Measurements from ENCODE around the gene ZNF823.

The ZNF823 gene

GRCh38 chr19:11737964-11738745, 591 bp downstream of the ZNF823 start:
- TF ChIP-seq CTCF (conservative IDR thresholded peaks at IDR 0.05; ENCODE audit: control insufficient read depth, insufficient read depth, low read depth, low read length): no peak
- H3K4me3 ChIP-seq (ENCODE audit: control insufficient read depth, low read depth, low read length): peak overlapping the region; percentile 82
- DNase-seq (ENCODE audit: low read depth): peak; percentile 4

- DNase-seq (ENCODE audit: low read depth): peak; percentile 61
- H3K4me3 ChIP-seq (ENCODE audit: control insufficient read depth, low read depth, low read length): no peak overlapping the region
Measured at GRCh38 chr19:11736696-11737095, 2.0 kb downstream of the ZNF823 start.

GRCh38 chr19:11735375-11735774, 3.4 kb downstream of the ZNF823 start:
- no peak overlapping the region for H3K4me3 ChIP-seq (ENCODE audit: control insufficient read depth, low read depth, low read length)
- no peak for TF ChIP-seq CTCF (conservative IDR thresholded peaks at IDR 0.05; ENCODE audit: control insufficient read depth, insufficient read depth, low read depth, low read length)
- DNase-seq (ENCODE audit: low read depth): no peak

More at GRCh38 chr19:11736696-11737095, 2.0 kb downstream of the ZNF823 start:
- TF ChIP-seq CTCF (conservative IDR thresholded peaks at IDR 0.05; ENCODE audit: control insufficient read depth, insufficient read depth, low read depth, low read length): no peak

- no peak for TF ChIP-seq CTCF (conservative IDR thresholded peaks at IDR 0.05; ENCODE audit: control insufficient read depth, insufficient read depth, low read depth, low read length)
- no peak overlapping the region for H3K4me3 ChIP-seq (ENCODE audit: control insufficient read depth, low read depth, low read length)
- DNase-seq (ENCODE audit: low read depth): no peak
Measured at GRCh38 chr19:11729586-11729985, 9.2 kb downstream of the ZNF823 start.

- no peak for TF ChIP-seq CTCF (conservative IDR thresholded peaks at IDR 0.05; ENCODE audit: control insufficient read depth, insufficient read depth, low read depth, low read length)
- no peak overlapping the region for H3K4me3 ChIP-seq (ENCODE audit: control insufficient read depth, low read depth, low read length)
- peak; percentile 15 for DNase-seq (ENCODE audit: low read depth)
Measured at GRCh38 chr19:11722414-11722813, 16.3 kb downstream of the ZNF823 start.

- H3K4me3 ChIP-seq (ENCODE audit: control insufficient read depth, low read depth, low read length): no peak overlapping the region
- no peak for TF ChIP-seq CTCF (conservative IDR thresholded peaks at IDR 0.05; ENCODE audit: control insufficient read depth, insufficient read depth, low read depth, low read length)
- no peak for DNase-seq (ENCODE audit: low read depth)
Measured at GRCh38 chr19:11721681-11722080, 17.1 kb downstream of the ZNF823 start.

All from fibroblast of mammary gland (primary cell).